ENCODE data around the gene ERGIC3.

DNA sequence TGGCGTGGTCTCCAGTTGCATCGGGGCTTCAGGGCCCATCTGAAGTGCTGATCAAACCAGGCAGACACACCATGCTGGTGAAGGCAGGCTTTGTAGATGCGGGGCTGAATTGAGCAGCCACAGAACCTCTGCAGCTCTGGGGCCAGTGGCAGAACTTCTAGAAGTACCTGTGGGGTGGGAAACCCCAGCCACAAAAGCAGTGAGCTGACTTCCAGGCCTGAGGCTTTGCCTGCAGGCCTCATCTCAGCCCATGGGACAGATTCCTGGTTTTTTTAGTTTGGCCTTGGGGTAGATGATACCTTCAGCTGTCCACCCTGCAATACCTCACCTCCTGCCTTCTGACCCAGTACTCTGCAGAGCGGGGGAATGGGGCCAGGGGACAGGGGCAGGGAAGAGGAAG is 26.5 kb upstream of the ERGIC3 start:
- no peak for TF ChIP-seq GATA3 (IDR thresholded peaks at IDR 0.05; ENCODE audit: low read depth, low read length)
- no peak for TF ChIP-seq GATA2 (IDR thresholded peaks at IDR 0.05; ENCODE audit: low read depth, low read length)

All from SH-SY5Y (cell line).